H9 (cell line): ENCODE results near the gene KIR3DL3. TPM values are rescaled to one million over a fixed set of nuclear protein-coding genes. Genes with fewer than 3 reads are reported as not detected.
"Not testable (repeated sequence)": the region's sequence is repeated elsewhere in the genome, so short reads cannot be mapped to it uniquely, and the experiment has no call there.

Experiments
- DNase-seq: peaks from one replicate; pipeline ENCODE4 v3.0.0-alpha.2; 2017
- H2AFZ ChIP-seq: one replicate; pipeline ENCODE4 v1.6.1; 2013; ENCODE audit warnings: mild to moderate bottlenecking, low read length, control low read depth, moderate library complexity
- H2AK5ac ChIP-seq: 2 replicates; pipeline ENCODE4 v1.6.1; 2013; ENCODE audit warnings: low read length, control low read depth, mixed read lengths; ENCODE audit not compliant: insufficient read length
- H2BK120ac ChIP-seq: one replicate; pipeline ENCODE4 v1.6.1; 2013; ENCODE audit warnings: low read depth, mild to moderate bottlenecking, low read length, control low read depth, inconsistent platforms; ENCODE audit not compliant: poor library complexity, severe bottlenecking
- H2BK12ac ChIP-seq: 2 replicates; pipeline ENCODE4 v1.6.1; 2013; ENCODE audit warnings: low read length, control low read depth, mixed read lengths, low read depth; ENCODE audit not compliant: insufficient read length
- H2BK15ac ChIP-seq: 2 replicates; pipeline ENCODE4 v1.6.1; 2013; ENCODE audit warnings: low read depth, low read length, control low read depth
- H2BK20ac ChIP-seq: one replicate; pipeline ENCODE4 v1.6.1; 2013; ENCODE audit warnings: low read depth, mild to moderate bottlenecking, low read length, control low read depth, inconsistent platforms; ENCODE audit not compliant: poor library complexity, severe bottlenecking
- H2BK5ac ChIP-seq: 2 replicates; pipeline ENCODE4 v1.6.1; 2013; ENCODE audit warnings: low read length, control low read depth, mixed read lengths; ENCODE audit not compliant: insufficient read length
- H3K14ac ChIP-seq: 2 replicates; pipeline ENCODE4 v1.6.1; 2013; ENCODE audit warnings: low read length, control low read depth; ENCODE audit not compliant: insufficient read depth
- H3K18ac ChIP-seq: 2 replicates; pipeline ENCODE4 v1.6.1; 2013; ENCODE audit warnings: low read depth, mild to moderate bottlenecking, mixed read lengths, low read length, control low read depth; ENCODE audit not compliant: insufficient read length
- H3K23ac ChIP-seq: 2 replicates; pipeline ENCODE4 v1.6.1; 2013; ENCODE audit warnings: low read length, control low read depth, mixed read lengths, low read depth; ENCODE audit not compliant: insufficient read length
- H3K23me2 ChIP-seq: 2 replicates; pipeline ENCODE4 v1.6.1; 2013; ENCODE audit warnings: low read depth, mild to moderate bottlenecking, mixed read lengths, low read length, control low read depth; ENCODE audit not compliant: insufficient read length, poor library complexity, severe bottlenecking
- H3K27ac ChIP-seq: 2 replicates; pipeline ENCODE4 v1.5.1; 2013; ENCODE audit warnings: low read length, control low read depth, mixed read lengths, low read depth; ENCODE audit not compliant: insufficient read length
- H3K27me3 ChIP-seq: 2 replicates; pipeline ENCODE4 v1.6.1; 2013; ENCODE audit warnings: low read length, control low read depth, inconsistent platforms; ENCODE audit not compliant: insufficient read depth
- H3K4ac ChIP-seq: 2 replicates; pipeline ENCODE4 v1.6.1; 2013; ENCODE audit warnings: low read depth, mild to moderate bottlenecking, control low read depth, inconsistent platforms, low read length, moderate library complexity
- H3K4me1 ChIP-seq: 2 replicates; pipeline ENCODE4 v1.6.1; 2013; ENCODE audit warnings: low read length, control low read depth, inconsistent platforms; ENCODE audit not compliant: insufficient read depth
- H3K4me2 ChIP-seq: 2 replicates; pipeline ENCODE4 v1.6.1; 2013; ENCODE audit warnings: low read length, control low read depth, mixed read lengths; ENCODE audit not compliant: insufficient read length, insufficient read depth
- H3K56ac ChIP-seq: 2 replicates; pipeline ENCODE4 v1.6.1; 2013; ENCODE audit warnings: low read depth, mild to moderate bottlenecking, mixed read lengths, low read length, control low read depth; ENCODE audit not compliant: insufficient read length
- H3K79me1 ChIP-seq: 2 replicates; pipeline ENCODE4 v1.6.1; 2013; ENCODE audit warnings: low read depth, mild to moderate bottlenecking, moderate library complexity, low read length, control low read depth, inconsistent platforms; ENCODE audit not compliant: insufficient read depth, poor library complexity, severe bottlenecking
- H3K79me2 ChIP-seq: 2 replicates; pipeline ENCODE4 v1.6.1; 2013; ENCODE audit warnings: low read length, control low read depth, inconsistent platforms; ENCODE audit not compliant: insufficient read depth
- H3K9ac ChIP-seq: 2 replicates; pipeline ENCODE4 v1.6.1; 2013; ENCODE audit warnings: low read length, control low read depth, mixed read lengths; ENCODE audit not compliant: insufficient read length; ENCODE audit errors: extremely low read depth
- H3K9me3 ChIP-seq: one replicate; pipeline ENCODE4 v1.6.1; 2013; ENCODE audit warnings: low read depth, low read length, inconsistent platforms; ENCODE audit not compliant: control insufficient read depth
- H3T11ph ChIP-seq: one replicate; pipeline ENCODE4 v1.6.1; 2013; ENCODE audit warnings: mild to moderate bottlenecking, low read length, control low read depth, inconsistent platforms
- H4K20me1 ChIP-seq: one replicate; pipeline ENCODE4 v1.6.1; 2013; ENCODE audit not compliant: control insufficient read depth, insufficient read length, insufficient read depth
- H4K5ac ChIP-seq: 2 replicates; pipeline ENCODE4 v1.6.1; 2013; ENCODE audit warnings: low read depth, mild to moderate bottlenecking, mixed read lengths, low read length, control low read depth; ENCODE audit not compliant: insufficient read length
- H4K8ac ChIP-seq: replicated peaks from 2 replicates; pipeline ENCODE4 v1.6.1; 2013; ENCODE audit warnings: low read length, control low read depth, mixed read lengths, low read depth; ENCODE audit not compliant: insufficient read length
- H4K91ac ChIP-seq: 2 replicates; pipeline ENCODE4 v1.6.1; 2013; ENCODE audit warnings: low read depth, mild to moderate bottlenecking, moderate library complexity, mixed read lengths, low read length, control low read depth; ENCODE audit not compliant: insufficient read length
- H3K27ac Mint-ChIP-seq, 3 experiments: 2 replicates in 2 of 3; 3 replicates in 1 of 3; pipeline ENCODE4 v1.8.0; 2020 to 2021; ENCODE audit warnings: mixed read lengths in 3 of 3, mild to moderate bottlenecking in 1 of 3, moderate library complexity in 1 of 3
- H3K27me3 Mint-ChIP-seq: 2 replicates; pipeline ENCODE4 v1.8.0; 2021; ENCODE audit warnings: low read depth, mild to moderate bottlenecking, moderate library complexity, mixed read lengths
- H3K36me3 Mint-ChIP-seq, 3 experiments: 2 replicates in 2 of 3; 3 replicates in 1 of 3; pipeline ENCODE4 v1.8.0; 2020 to 2021; ENCODE audit warnings: low read depth in 3 of 3, mixed read lengths in 3 of 3; ENCODE audit not compliant: insufficient read depth in 1 of 3
- H3K4me1 Mint-ChIP-seq, 2 experiments: 2 replicates each; pipeline ENCODE4 v1.8.0; 2020; ENCODE audit warnings: mixed read lengths in 2 of 2
- H3K4me3 Mint-ChIP-seq, 2 experiments: 2 replicates in 1 of 2; 3 replicates in 1 of 2; pipeline ENCODE4 v1.8.0; 2020 to 2021; ENCODE audit warnings: mild to moderate bottlenecking in 2 of 2, mixed read lengths in 2 of 2, moderate library complexity in 1 of 2
- H3K9me3 Mint-ChIP-seq, 2 experiments: 2 replicates in 1 of 2; 3 replicates in 1 of 2; pipeline ENCODE4 v1.8.0; 2020; ENCODE audit warnings: mild to moderate bottlenecking in 2 of 2, mixed read lengths in 2 of 2, moderate library complexity in 1 of 2
- WGBS: extraction: QIAGEN DNeasy Blood & Tissue Kit; methylation state at CpG from one replicate; pipeline ENCODE4 v1.1.7; 2013; ENCODE audit warnings: missing lambda C conversion rate, low lambda C conversion rate, mixed read lengths; ENCODE audit not compliant: insufficient read length; ENCODE audit errors: extremely low coverage; 5-methylcytosine and 5-hydroxymethylcytosine counted together
- total RNA-seq: library from RNA; stranded (reverse); gene quantifications from 2 replicates; pipeline ENCODE4 v1.2.1, GENCODE V29; 2021

Gene KIR3DL3
- total RNA-seq, 1 experiment from 2014 or later = not detected

- not testable (repeated sequence) for H3K56ac ChIP-seq, H3K18ac ChIP-seq, H3K14ac ChIP-seq, H2BK5ac ChIP-seq, H3K23me2 ChIP-seq, H4K20me1 ChIP-seq, H3K23ac ChIP-seq, H4K8ac ChIP-seq, H3K27me3 Mint-ChIP-seq, H2BK12ac ChIP-seq, H3K27me3 ChIP-seq, H3K9ac ChIP-seq, H3K79me1 ChIP-seq, H3K4ac ChIP-seq, H3K4me3 Mint-ChIP-seq, H2BK20ac ChIP-seq, H3K4me1 ChIP-seq, DNase-seq, H3K27ac ChIP-seq, H2BK15ac ChIP-seq, H2AFZ ChIP-seq, H4K91ac ChIP-seq, H2AK5ac ChIP-seq, H3T11ph ChIP-seq, H3K27ac Mint-ChIP-seq, H3K4me1 Mint-ChIP-seq, H4K5ac ChIP-seq, H2BK120ac ChIP-seq, H3K4me2 ChIP-seq, H3K79me2 ChIP-seq
- peaks cover 87 to 89% of the 10 kb centered on the region in 2 experiments for H3K9me3 Mint-ChIP-seq
- peaks cover 14 to 36% (median 16%) of the 10 kb centered on the region in 3 experiments; a peak in 6 of 7 replicates for H3K36me3 Mint-ChIP-seq
- peaks cover 42% of the 10 kb centered on the region for H3K9me3 ChIP-seq
- no CpG with 5 or more reads among the region's 5 CpGs for WGBS
Observed at GRCh38 chr19:54744080-54744479, 19.8 kb downstream of the KIR3DL3 start.

GRCh38 chr19:54747614-54748322, 23.5 kb downstream of the KIR3DL3 start:
- not testable (repeated sequence) for H3K9ac ChIP-seq, H4K20me1 ChIP-seq, H2BK120ac ChIP-seq, H3K56ac ChIP-seq, H3T11ph ChIP-seq, H3K79me2 ChIP-seq, H2BK12ac ChIP-seq, H2AK5ac ChIP-seq, H3K18ac ChIP-seq, H3K27me3 Mint-ChIP-seq, H3K4me1 ChIP-seq, H2BK20ac ChIP-seq, H3K4me2 ChIP-seq, H3K27me3 ChIP-seq, H3K23ac ChIP-seq, H2AFZ ChIP-seq, H3K4ac ChIP-seq, H3K4me3 Mint-ChIP-seq, H3K14ac ChIP-seq, H2BK15ac ChIP-seq, H3K23me2 ChIP-seq, H4K91ac ChIP-seq, H3K79me1 ChIP-seq, H3K4me1 Mint-ChIP-seq, H4K8ac ChIP-seq, H4K5ac ChIP-seq, H3K27ac Mint-ChIP-seq, H3K27ac ChIP-seq, DNase-seq, H2BK5ac ChIP-seq
- peaks cover 35% of the 10 kb centered on the region for H3K9me3 ChIP-seq
- Mint-ChIP-seq H3K36me3 (peaks cover 7 to 39% (median 12%) of the 10 kb centered on the region in 3 experiments; a peak in 6 of 7 replicates), H3K9me3 (peaks cover 83 to 86% of the 10 kb centered on the region in 2 experiments)
- WGBS = no CpG with 5 or more reads among the region's 9 CpGs
